ENCODE data around the gene PPP4R3C.
"Not testable (repeated sequence)": the region's sequence is repeated elsewhere in the genome, so short reads cannot be mapped to it uniquely, and the experiment has no call there.

The PPP4R3C gene

DNA sequence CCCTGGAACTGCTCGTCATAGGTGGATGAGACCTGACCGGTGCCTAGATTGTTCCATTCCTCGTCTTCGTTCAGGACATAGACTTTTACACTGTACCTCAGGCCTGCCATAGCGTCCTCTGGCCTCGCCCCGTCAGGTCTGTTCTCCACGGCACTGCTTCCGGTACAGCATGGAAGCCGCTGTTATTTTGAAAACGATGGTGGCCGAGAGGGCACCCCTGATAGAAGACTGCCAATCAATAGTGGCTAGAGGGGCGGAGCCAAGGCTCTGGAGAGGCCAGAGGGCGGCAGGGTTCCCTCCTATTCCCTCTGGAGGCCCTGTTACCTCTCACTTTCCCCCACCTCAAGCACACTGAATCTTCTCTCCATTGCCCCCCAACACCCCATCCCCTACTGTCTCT is at the start of gene PPP4R3C:
TSS of gene PPP4R3C (minus strand) at position 155 of the 400 bp plus-strand sequence. CDS start at position 110, 45 bp downstream.
- DNase-seq: no peak

DNA sequence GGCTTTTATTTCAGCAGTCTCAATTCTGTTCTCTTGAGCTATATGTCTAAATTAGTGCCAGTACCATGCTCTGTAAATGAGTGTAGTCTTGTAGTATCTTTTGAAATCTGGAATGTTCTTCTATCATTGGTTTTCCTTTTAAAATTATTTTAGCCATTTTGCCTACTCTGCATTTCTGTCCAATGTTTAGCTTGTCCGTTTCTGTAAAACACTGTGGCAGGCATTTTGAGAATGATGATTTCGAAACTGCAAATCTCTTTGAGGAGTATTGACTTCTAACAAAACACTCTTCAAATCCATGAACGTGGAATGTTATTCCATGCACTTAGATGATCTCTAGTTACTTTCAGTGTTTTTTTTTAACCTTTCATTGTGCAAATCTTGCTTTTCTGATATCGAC is 28.3 kb upstream of the PPP4R3C start:
- no peak for DNase-seq

DNA sequence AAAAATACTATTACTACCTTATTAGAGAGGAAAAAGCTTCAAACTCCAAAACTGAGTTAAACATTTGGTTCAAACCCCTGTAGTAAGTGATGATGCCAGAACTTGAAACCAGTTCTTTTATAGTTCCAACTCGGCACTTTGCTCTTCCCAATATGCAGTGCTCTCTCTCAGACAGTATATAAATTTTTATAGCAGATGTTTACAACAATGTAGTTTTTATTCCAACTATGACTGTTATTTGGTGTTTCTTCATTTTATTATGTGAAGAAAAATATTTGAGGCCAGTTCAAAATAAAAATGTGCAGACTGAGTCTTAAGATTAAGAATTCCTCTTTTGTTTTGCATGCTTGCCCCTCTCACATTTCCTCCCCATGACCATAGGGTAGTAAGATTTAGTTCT is 2.9 kb upstream of the PPP4R3C start:
- no peak for DNase-seq

DNA sequence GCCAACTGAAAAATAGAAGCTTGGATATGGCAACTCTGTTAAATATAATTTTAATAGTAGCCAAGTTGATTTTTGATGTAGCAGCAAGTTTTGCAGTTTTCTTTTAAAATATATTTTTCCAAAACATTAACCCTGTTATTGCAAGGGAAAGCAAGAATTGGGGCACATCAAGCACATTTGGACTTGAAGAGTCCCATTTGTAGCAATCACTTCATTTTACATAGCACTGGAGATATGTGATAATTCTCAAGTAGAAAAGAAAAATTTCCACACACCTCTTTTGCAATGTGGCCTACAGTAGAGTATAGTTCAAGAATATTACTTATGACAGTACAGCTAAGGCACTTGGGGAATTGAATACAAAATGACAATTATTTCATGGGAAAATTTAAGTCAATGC is 1.9 kb upstream of the PPP4R3C start:
- no peak for DNase-seq

DNA sequence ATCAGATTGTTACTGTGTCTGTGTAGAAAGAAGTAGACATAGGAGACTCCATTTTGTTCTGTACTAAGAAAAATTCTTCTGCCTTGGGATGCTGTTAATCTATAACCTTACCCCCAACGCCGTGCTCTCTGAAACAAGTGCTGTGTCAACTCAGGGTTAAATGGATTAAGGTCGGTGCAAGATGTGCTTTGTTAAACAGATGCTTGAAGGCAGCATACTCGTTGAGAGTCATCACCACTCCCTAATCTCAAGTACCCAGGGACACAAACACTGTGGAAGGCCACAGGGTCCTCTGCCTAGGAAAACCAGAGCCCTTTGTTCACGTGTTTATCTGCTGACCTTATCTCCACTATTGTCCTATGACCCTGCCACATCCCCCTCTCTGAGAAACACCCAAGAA is 4.0 kb downstream of the PPP4R3C start:
- not testable (repeated sequence) for DNase-seq

DNA sequence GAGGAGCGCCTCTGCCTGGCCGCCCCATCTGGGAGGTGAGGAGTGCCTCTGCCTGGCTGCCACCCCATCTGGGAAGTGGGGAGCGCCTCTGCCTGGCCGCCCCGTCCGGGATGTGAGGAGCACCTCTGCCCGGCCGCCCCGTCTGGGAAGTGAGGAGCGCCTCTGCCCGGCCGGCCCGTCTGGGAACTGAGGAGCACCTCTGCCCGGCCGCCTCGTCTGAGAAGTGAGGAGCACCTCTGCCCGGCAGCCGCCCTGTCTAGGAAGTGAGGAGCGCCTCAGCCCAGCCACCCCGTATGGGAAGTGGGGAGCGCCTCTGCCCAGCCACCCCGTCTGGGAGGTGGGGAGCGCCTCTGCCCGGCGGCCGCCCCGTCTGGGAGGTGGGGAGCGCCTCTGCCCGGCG is 4.6 kb downstream of the PPP4R3C start:
- DNase-seq: not testable (repeated sequence)

DNA sequence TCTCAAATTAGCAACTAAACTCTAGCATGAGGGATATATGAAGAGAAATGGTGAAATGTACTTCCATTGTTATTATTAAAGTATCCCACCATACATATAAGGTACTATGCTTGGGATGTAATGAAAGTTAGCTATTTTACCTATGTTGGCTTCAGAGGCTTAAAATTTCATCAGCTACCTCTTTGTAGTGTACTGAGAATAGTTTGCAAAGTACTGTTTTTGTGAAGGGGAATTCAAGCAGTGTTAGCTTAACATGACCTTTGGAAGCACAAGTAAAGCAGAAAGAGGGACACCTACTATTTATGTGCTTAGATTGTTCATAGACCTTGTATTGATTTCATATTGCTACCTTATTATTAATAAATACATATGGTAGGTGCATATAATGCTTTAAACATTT is 11.8 kb downstream of the PPP4R3C start:
- DNase-seq: no peak

DNA sequence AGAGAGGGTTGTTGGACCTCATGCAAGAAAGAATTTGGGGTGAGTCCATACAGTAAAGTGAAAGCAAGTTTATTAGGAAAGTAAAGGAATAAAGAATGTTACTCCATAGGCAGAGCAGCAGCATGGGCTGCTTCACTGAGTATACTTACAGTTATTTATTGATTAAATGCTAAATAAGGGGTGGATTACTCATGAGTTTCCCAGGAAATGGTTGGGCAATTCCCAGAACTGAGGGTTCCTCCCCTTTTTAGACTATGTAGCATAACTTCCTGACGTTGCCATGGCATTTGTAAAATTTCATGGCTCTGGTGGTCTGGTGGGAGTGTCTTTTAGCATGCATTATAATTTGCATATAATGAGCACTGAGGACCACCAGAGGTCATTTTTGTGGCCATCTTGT is 16.7 kb downstream of the PPP4R3C start:
- DNase-seq: no peak

DNA sequence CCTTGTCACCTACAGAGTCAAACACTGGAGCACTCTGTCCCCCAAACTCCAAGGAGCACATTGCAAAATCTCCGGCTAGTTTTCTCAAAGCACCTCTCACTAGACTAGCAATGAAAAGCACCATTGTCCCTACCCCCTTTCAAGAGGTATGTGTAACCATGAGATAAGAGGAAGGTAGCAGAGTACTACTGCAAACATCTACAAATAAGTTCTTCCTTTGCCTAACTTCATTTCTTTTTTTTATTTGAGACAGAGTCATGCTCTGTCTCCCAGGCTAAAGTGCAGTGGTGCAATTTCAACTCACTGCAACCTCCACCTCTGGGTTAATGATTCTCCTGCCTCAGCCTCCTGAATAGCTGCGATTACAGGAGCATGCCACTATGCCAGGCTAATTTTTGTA is 17.7 kb downstream of the PPP4R3C start:
- no peak for DNase-seq

DNA sequence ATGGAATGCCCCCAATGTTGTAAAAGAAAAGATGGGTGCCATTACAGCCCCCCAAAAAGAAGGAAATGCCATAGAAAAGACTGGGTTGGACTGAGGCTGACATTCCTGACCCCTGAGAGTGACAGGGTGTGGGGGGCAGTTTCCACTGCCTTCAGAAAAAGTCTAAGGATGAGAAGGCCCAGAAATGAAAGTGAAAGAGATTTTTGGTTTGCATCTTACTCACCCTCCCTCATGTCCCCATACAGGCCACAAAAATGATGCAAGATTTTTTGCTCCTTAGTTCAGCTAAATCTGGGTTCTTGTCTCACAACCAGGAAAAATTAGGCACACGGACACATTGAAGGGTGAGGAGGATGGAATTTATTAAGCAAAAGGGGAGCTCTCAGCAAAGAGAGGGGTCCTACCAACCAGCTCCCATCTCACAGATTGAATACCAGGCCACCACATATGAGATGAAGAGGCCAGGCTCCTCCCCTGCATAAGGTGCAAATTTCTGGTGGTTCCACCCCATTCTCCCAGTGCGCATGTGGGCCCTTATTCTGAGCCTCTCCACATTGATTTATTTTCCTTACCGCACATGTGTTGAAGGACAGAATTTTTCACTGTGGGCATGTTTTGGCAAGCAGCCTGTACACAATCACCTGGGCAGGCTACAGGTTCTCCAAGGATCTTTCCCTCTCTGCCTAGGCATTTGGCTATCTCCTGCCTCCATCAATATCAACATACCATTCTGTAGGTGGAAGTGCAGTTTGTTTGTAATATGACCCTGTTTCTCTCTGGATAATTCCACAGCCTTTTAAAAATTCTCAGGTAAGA is 18.8 kb downstream of the PPP4R3C start:
- DNase-seq: no peak

DNA sequence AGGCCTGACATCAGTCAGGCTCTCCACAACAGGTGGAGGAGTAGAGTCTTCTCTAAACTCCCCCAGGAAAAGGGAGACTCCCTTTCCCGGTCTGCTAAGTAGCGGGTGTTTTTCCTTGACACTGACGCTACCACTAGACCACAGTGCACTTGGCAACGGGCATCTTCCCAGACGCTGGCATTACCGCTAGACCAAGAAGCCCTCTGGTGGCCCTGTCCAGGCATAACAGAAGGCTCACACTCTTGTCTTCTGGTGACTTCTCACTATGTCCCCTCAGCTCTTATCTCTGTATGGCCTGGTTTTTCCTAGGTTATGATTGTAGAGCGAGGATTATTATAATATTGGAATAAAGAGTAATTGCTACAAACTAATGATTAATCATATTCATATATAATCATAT is 20.7 kb downstream of the PPP4R3C start:
- not testable (repeated sequence) for DNase-seq

DNA sequence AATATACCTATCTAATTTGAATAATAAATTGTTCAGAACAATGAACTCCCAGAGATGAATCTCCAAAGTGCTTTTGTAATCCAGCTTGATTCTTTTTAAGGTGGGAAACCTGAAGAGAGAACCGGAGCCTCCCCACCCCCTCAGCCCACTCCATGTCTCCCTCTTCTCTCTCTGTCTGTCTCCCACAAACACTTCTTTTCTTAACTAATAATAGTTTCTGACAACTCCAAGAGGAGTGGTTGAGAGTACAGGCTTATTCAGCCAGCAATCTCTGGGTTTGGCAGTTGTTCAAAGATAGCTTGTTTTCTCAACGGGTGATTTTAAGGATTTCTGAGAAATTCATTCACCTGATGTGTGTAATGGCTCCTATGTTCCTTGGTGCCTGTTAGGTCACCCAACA is 23.4 kb downstream of the PPP4R3C start:
- no peak for DNase-seq

DNA sequence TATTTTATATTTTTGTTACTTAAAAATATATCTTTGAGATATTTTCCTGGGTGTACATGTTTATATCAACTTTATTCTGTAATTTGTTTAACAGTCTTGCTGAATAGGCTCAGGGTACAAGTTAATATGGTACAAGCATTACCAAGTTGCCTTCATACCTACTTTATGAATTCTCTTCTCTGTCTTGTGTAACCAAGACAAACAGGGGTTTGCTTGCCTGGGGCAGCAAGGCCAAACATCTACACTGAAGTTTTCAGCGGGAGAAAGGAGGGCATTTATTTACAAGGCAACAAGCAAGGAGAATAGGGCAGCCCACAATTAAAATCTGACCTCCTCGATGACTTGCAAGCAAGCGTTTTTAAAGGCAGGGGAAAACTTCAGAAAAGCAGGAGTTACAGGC is 24.2 kb downstream of the PPP4R3C start:
- no peak for DNase-seq

DNA sequence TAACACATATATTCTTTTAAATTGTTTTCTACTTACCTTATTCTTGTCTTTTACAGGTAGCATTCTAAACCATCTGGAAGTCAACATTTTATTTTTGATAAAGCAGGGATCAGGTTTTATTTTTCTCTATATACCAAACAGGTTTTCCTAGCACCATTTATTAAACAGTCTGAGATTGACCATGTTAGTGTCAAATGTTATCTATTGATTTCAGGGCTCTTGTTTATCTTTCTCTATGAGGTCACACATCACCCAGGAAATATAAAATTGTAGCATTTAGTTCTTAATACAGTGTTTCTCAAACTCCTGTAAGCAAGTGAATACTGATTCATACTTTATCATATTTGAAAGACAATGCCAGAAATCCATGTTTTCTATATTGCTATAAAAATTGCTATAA is 28.1 kb downstream of the PPP4R3C start:
- DNase-seq: no peak
